Measurements from ENCODE around the gene OSBPL3. TPM values are rescaled to one million over a fixed set of nuclear protein-coding genes. Genes with fewer than 3 reads are reported as not detected.

The OSBPL3 gene
- total and polyA plus RNA-seq, 2 donors (not counting 1 experiment from before 2014, with no cell fraction given), result 13.5 to 67.6 TPM

GRCh38 chr7:24767878-24768569 lies 212.0 kb downstream of the OSBPL3 start:
- DNase-seq (no peak), ATAC-seq (ENCODE audit: low read depth) (no peak)
- Mint-ChIP-seq H3K27me3 (peaks cover 29% of the 10 kb centered on the region), H3K9me3 (ENCODE audit: insufficient read depth) (peaks cover 6% of the 10 kb centered on the region), H3K27ac (no peak overlapping the region), H3K4me1 (peaks cover 5% of the 10 kb centered on the region), H3K4me3 (no peak overlapping the region)
- H3K4me1 ChIP-seq (ENCODE audit: control insufficient read depth in 2 of 2, insufficient read depth in 2 of 2, low read length in 2 of 2), result no peaks in the 10 kb centered on the region
- H3K9ac ChIP-seq (ENCODE audit: low read length), result no peak overlapping the region
- POLR2A ChIA-PET, result no interaction called here
- CTCF ChIA-PET, result no interaction called here
- H3K9me3 ChIP-seq (ENCODE audit: control extremely low read depth in 1 of 3, control insufficient read depth in 2 of 3, insufficient read depth in 1 of 3, low read length in 2 of 3), result peaks cover 0 to 6% (median 0%) of the 10 kb centered on the region in 3 donors
- H3K27me3 ChIP-seq (replicated peaks in 1 of 4; ENCODE audit: control extremely low read depth in 1 of 4, control insufficient read depth in 3 of 4, insufficient read depth in 4 of 4, low read length in 3 of 4), result peaks cover 0 to 10% (median 6%) of the 10 kb centered on the region in 4 experiments
- TF ChIP-seq EZH2 (IDR thresholded peaks at IDR 0.05; ENCODE audit: borderline replicate concordance, insufficient read depth, low read depth, low read length, poor library complexity, severe bottlenecking), result no peak
- TF ChIP-seq, protein P1, sequence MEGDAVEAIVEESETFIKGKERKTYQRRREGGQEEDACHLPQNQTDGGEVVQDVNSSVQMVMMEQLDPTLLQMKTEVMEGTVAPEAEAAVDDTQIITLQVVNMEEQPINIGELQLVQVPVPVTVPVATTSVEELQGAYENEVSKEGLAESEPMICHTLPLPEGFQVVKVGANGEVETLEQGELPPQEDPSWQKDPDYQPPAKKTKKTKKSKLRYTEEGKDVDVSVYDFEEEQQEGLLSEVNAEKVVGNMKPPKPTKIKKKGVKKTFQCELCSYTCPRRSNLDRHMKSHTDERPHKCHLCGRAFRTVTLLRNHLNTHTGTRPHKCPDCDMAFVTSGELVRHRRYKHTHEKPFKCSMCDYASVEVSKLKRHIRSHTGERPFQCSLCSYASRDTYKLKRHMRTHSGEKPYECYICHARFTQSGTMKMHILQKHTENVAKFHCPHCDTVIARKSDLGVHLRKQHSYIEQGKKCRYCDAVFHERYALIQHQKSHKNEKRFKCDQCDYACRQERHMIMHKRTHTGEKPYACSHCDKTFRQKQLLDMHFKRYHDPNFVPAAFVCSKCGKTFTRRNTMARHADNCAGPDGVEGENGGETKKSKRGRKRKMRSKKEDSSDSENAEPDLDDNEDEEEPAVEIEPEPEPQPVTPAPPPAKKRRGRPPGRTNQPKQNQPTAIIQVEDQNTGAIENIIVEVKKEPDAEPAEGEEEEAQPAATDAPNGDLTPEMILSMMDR (IDR thresholded peaks at IDR 0.05), result no peak
- no peaks in the 10 kb centered on the region for H3K79me2 ChIP-seq (ENCODE audit: control insufficient read depth, insufficient read depth, low read length)
- intact Hi-C loops (cut with micrococcal nuclease), result no loop called here
- no peak overlapping the region for H3K27ac ChIP-seq (ENCODE audit: low read length in 2 of 2)
- no peak overlapping the region for H2AFZ ChIP-seq (ENCODE audit: insufficient read depth, low read depth, low read length, poor library complexity, severe bottlenecking)
- H3K4me3 ChIP-seq (ENCODE audit: control extremely low read depth in 1 of 5, extremely low read depth in 1 of 5, insufficient read depth in 1 of 5, low read depth in 2 of 5, low read length in 4 of 5), result no peak overlapping the region
- no peak overlapping the region for H3K4me2 ChIP-seq (replicated peaks; ENCODE audit: low read depth, low read length, poor library complexity, severe bottlenecking)
- WGBS (ENCODE audit: insufficient coverage), result 85% methylated on average over 4 of the region's 9 CpGs
- H3K36me3 ChIP-seq (replicated peaks in 1 of 2; ENCODE audit: control extremely low read depth in 1 of 2, control insufficient read depth in 1 of 2, extremely low read depth in 1 of 2, insufficient read depth in 2 of 2, low read length in 1 of 2), result no peaks in the 10 kb centered on the region
- no peaks in the 10 kb centered on the region for H4K20me1 ChIP-seq (ENCODE audit: control insufficient read depth, insufficient read depth, low read length, poor library complexity, severe bottlenecking)

GRCh38 chr7:24764972-24765744 lies 214.8 kb downstream of the OSBPL3 start:
- Histone ChIP-seq H3K36me3 (replicated peaks in 1 of 2; ENCODE audit: control extremely low read depth in 1 of 2, control insufficient read depth in 1 of 2, extremely low read depth in 1 of 2, insufficient read depth in 2 of 2, low read length in 1 of 2) (no peaks in the 10 kb centered on the region), H3K79me2 (ENCODE audit: control insufficient read depth, insufficient read depth, low read length) (no peaks in the 10 kb centered on the region), H3K27me3 (replicated peaks in 1 of 4; ENCODE audit: control extremely low read depth in 1 of 4, control insufficient read depth in 3 of 4, insufficient read depth in 4 of 4, low read length in 3 of 4) (peaks cover 0 to 25% (median 15%) of the 10 kb centered on the region in 4 experiments), H3K4me2 (replicated peaks; ENCODE audit: low read depth, low read length, poor library complexity, severe bottlenecking) (no peak overlapping the region), H2AFZ (ENCODE audit: insufficient read depth, low read depth, low read length, poor library complexity, severe bottlenecking) (no peak overlapping the region), H3K4me3 (ENCODE audit: control extremely low read depth in 1 of 5, extremely low read depth in 1 of 5, insufficient read depth in 1 of 5, low read depth in 2 of 5, low read length in 4 of 5) (no peak overlapping the region), H3K9me3 (ENCODE audit: control extremely low read depth in 1 of 3, control insufficient read depth in 2 of 3, insufficient read depth in 1 of 3, low read length in 2 of 3) (no peaks in the 10 kb centered on the region), H3K9ac (ENCODE audit: low read length) (no peak overlapping the region), H4K20me1 (ENCODE audit: control insufficient read depth, insufficient read depth, low read length, poor library complexity, severe bottlenecking) (no peaks in the 10 kb centered on the region), H3K4me1 (ENCODE audit: control insufficient read depth in 2 of 2, insufficient read depth in 2 of 2, low read length in 2 of 2) (no peaks in the 10 kb centered on the region), H3K27ac (ENCODE audit: low read length in 2 of 2) (no peak overlapping the region)
- WGBS (ENCODE audit: insufficient coverage), result 67% methylated on average over 3 of the region's 8 CpGs
- TF ChIP-seq, protein P1 (IDR thresholded peaks at IDR 0.05), result no peak
- no peak for TF ChIP-seq EZH2 (IDR thresholded peaks at IDR 0.05; ENCODE audit: borderline replicate concordance, insufficient read depth, low read depth, low read length, poor library complexity, severe bottlenecking)
- CTCF ChIA-PET, result interaction anchor here (1.0 to 1.6 kb wide), 2 partner anchors 9 to 305 kb away, joined by 3 to 6 read pairs; no protein-coding TSS in a partner anchor
- Mint-ChIP-seq H3K9me3 (ENCODE audit: insufficient read depth) (no peaks in the 10 kb centered on the region), H3K4me3 (no peak overlapping the region), H3K27me3 (peaks cover 54% of the 10 kb centered on the region), H3K27ac (no peak overlapping the region), H3K4me1 (peaks cover 5% of the 10 kb centered on the region)
- intact Hi-C loops (cut with micrococcal nuclease), result no loop called here
- POLR2A ChIA-PET, result no interaction called here
- no peak for DNase-seq
- ATAC-seq (ENCODE audit: low read depth), result no peak

All from B cell (primary cell).